CD14-positive monocyte (primary cell): Measurements from ENCODE around the gene LMX1B. TPM values are rescaled to one million over a fixed set of nuclear protein-coding genes. Genes with fewer than 3 reads are reported as not detected.

Source experiments
- DNase-seq, 3 donors: peaks; one replicate each; pipeline ENCODE4 v3.0.0-alpha.2; 2011 to 2022
- H2AFZ ChIP-seq: 2 replicates; pipeline ENCODE4 v1.6.0; 2012; ENCODE audit warnings: mild to moderate bottlenecking, low read depth, low read length, inconsistent platforms; ENCODE audit not compliant: insufficient read depth, poor library complexity, severe bottlenecking
- H3K27ac ChIP-seq, 2 donors: 1 replicate in 1 of 2; 2 replicates in 1 of 2; pipeline ENCODE4 v1.5.1; 2012 to 2013; ENCODE audit warnings: low read length in 2 of 2, control low read depth in 1 of 2, inconsistent platforms in 1 of 2, low read depth in 1 of 2, mild to moderate bottlenecking in 1 of 2
- H3K27me3 ChIP-seq, 2 donors: one replicate each; pipeline versions ENCODE4 v1.6.0 to v1.6.1; 2011 to 2013; ENCODE audit warnings: low read length in 2 of 2; ENCODE audit not compliant: control insufficient read depth in 2 of 2, insufficient read depth in 2 of 2
- H3K36me3 ChIP-seq, 2 donors: replicated peaks in 1 of 2; 1 replicate in 1 of 2; 2 replicates in 1 of 2; pipeline versions ENCODE4 v1.5.1 to v1.6.1; 2012 to 2013; ENCODE audit warnings: low read length in 2 of 2, control low read depth in 1 of 2, inconsistent platforms in 1 of 2, mild to moderate bottlenecking in 1 of 2; ENCODE audit not compliant: insufficient read depth in 2 of 2, control insufficient read depth in 1 of 2
- H3K4me1 ChIP-seq, 2 donors: 1 replicate in 1 of 2; 2 replicates in 1 of 2; pipeline versions ENCODE4 v1.5.1 to v1.6.1; 2012 to 2013; ENCODE audit warnings: low read length in 2 of 2, control low read depth in 1 of 2, inconsistent platforms in 1 of 2, mild to moderate bottlenecking in 1 of 2, moderate library complexity in 1 of 2; ENCODE audit not compliant: insufficient read depth in 2 of 2, control insufficient read depth in 1 of 2
- H3K4me2 ChIP-seq: replicated peaks from 2 replicates; pipeline ENCODE3; 2012; ENCODE audit warnings: low read length, moderate library complexity, mild to moderate bottlenecking; ENCODE audit not compliant: poor library complexity, severe bottlenecking; ENCODE audit errors: extremely low read depth
- H3K4me3 ChIP-seq, 3 experiments: fragments of 200-600 bp in 1 of 3; sonication (generic) in 1 of 3; replicated peaks in 1 of 3; 1 replicate in 2 of 3; 2 replicates in 1 of 3; pipeline ENCODE4 v1.5.1; 2011 to 2013; ENCODE audit warnings: low read length in 3 of 3, mild to moderate bottlenecking in 3 of 3, control low read depth in 2 of 3, low read depth in 2 of 3, inconsistent platforms in 1 of 3, moderate library complexity in 1 of 3
- H3K79me2 ChIP-seq: 2 replicates; pipeline ENCODE4 v1.6.0; 2012; ENCODE audit warnings: mild to moderate bottlenecking, control low read depth, inconsistent platforms, low read length, moderate library complexity; ENCODE audit not compliant: insufficient read depth
- H3K9ac ChIP-seq: 2 replicates; pipeline ENCODE4 v1.6.0; 2017; ENCODE audit warnings: low read length, mild to moderate bottlenecking; ENCODE audit not compliant: insufficient read depth, poor library complexity, severe bottlenecking
- H3K9me3 ChIP-seq, 2 donors: replicated peaks in 1 of 2; 1 replicate in 1 of 2; 2 replicates in 1 of 2; pipeline versions ENCODE4 v1.5.1 to v1.6.1; 2012 to 2013; ENCODE audit warnings: low read length in 2 of 2, control low read depth in 1 of 2; ENCODE audit not compliant: control insufficient read depth in 1 of 2, insufficient read depth in 1 of 2
- H4K20me1 ChIP-seq: 2 replicates; pipeline ENCODE4 v1.6.0; 2012; ENCODE audit warnings: mild to moderate bottlenecking, low read length, control low read depth, moderate library complexity; ENCODE audit not compliant: insufficient read depth
- H3K27ac Mint-ChIP-seq, 7 donors: one replicate each; pipeline ENCODE4 v1.8.0; 2020; ENCODE audit warnings: mild to moderate bottlenecking in 7 of 7, mixed read lengths in 7 of 7, moderate library complexity in 6 of 7, inconsistent platforms in 2 of 7
- H3K27me3 Mint-ChIP-seq, 3 donors: one replicate each; pipeline ENCODE4 v1.8.0; 2021 to 2022; ENCODE audit warnings: low read depth in 3 of 3, mild to moderate bottlenecking in 3 of 3, mixed read lengths in 3 of 3, moderate library complexity in 3 of 3, inconsistent platforms in 1 of 3
- H3K36me3 Mint-ChIP-seq, 2 donors: one replicate each; pipeline ENCODE4 v1.8.0; 2020; ENCODE audit warnings: mixed read lengths in 2 of 2, inconsistent platforms in 1 of 2, mild to moderate bottlenecking in 1 of 2
- H3K4me1 Mint-ChIP-seq: one replicate; pipeline ENCODE4 v1.8.0; 2020; ENCODE audit warnings: mild to moderate bottlenecking, mixed read lengths
- H3K4me3 Mint-ChIP-seq, 2 donors: one replicate each; pipeline ENCODE4 v1.8.0; 2020; ENCODE audit warnings: mild to moderate bottlenecking in 2 of 2, mixed read lengths in 2 of 2, moderate library complexity in 1 of 2
- H3K9me3 Mint-ChIP-seq, 7 donors: one replicate each; pipeline ENCODE4 v1.8.0; 2020 to 2022; ENCODE audit warnings: mixed read lengths in 7 of 7, mild to moderate bottlenecking in 6 of 7, moderate library complexity in 6 of 7, inconsistent platforms in 2 of 7
- CTCF ChIP-seq: fragments of 200-600 bp; IDR thresholded peaks from one replicate; pipeline ENCODE4 v1.8.0; 2022; ENCODE audit warnings: antibody characterized with exemption, mild to moderate bottlenecking
- WGBS: methylation state at CpG from one replicate; pipeline ENCODE4 v1.1.5; 2013; ENCODE audit warnings: missing lambda C conversion rate; ENCODE audit not compliant: insufficient coverage; 5-methylcytosine and 5-hydroxymethylcytosine counted together
- intact Hi-C, 2 donors: fragments of 100-400 bp; cut with micrococcal nuclease; formaldehyde crosslinking; loops; one replicate each; pipeline versions ENCODE4 v1.15.0 to v1.15.1; 2023
- polyA plus RNA-seq, 3 donors: library from polyadenylated mRNA; depleted of rRNA in 1 of 3; unstranded in 2 of 3; stranded (reverse) in 1 of 3; fragments of 300-500 nt in 2 of 3; fragments of >200 nt in 1 of 3; fragmentation: Illumina TruSeq in 2 of 3; gene quantifications; 1 replicate in 2 of 3; 2 replicates in 1 of 3; pipeline ENCODE4 v1.2.3, GENCODE V29; 2012 to 2021

Gene LMX1B
- polyA plus RNA-seq, 3 donors: not detected

GRCh38 chr9:126636983-126637798 is 23.5 kb downstream of the LMX1B start:
- peaks cover 7 to 79% of the 10 kb centered on the region in 2 donors for H3K27me3 ChIP-seq
- TF ChIP-seq CTCF: no peak
- H3K4me1 ChIP-seq: no peaks in the 10 kb centered on the region
- Mint-ChIP-seq H3K27ac (no peak overlapping the region), H3K4me3 (peak overlapping the region in 1 of 2 donors; percentile 78), H3K9me3 (peaks cover 0 to 3% (median 0%) of the 10 kb centered on the region in 7 donors), H3K36me3 (no peaks in the 10 kb centered on the region), H3K27me3 (peaks cover 58 to 87% (median 60%) of the 10 kb centered on the region in 3 donors), H3K4me1 (peaks cover 3% of the 10 kb centered on the region)
- H3K27ac ChIP-seq: no peak overlapping the region
- H3K36me3 ChIP-seq: no peaks in the 10 kb centered on the region
- no peak for DNase-seq
- no peak overlapping the region for H3K4me3 ChIP-seq
- no peak overlapping the region for H2AFZ ChIP-seq
- no peaks in the 10 kb centered on the region for H3K9me3 ChIP-seq
- no peak overlapping the region for H3K4me2 ChIP-seq
- no peak overlapping the region for H3K9ac ChIP-seq
- no peaks in the 10 kb centered on the region for H3K79me2 ChIP-seq
- intact Hi-C loops: no loop called here
- no peaks in the 10 kb centered on the region for H4K20me1 ChIP-seq
- 80% methylated on average over 10 of the region's 17 CpGs for WGBS

- Mint-ChIP-seq H3K36me3 (no peaks in the 10 kb centered on the region), H3K9me3 (peaks cover 0 to 3% (median 0%) of the 10 kb centered on the region in 7 donors), H3K27me3 (peaks cover 60 to 89% (median 66%) of the 10 kb centered on the region in 3 donors), H3K4me1 (peaks cover 3% of the 10 kb centered on the region), H3K27ac (no peak overlapping the region), H3K4me3 (peak overlapping the region in 1 of 2 donors; percentile 65)
- no peaks in the 10 kb centered on the region for H4K20me1 ChIP-seq
- DNase-seq: no peak
- H3K27me3 ChIP-seq: peaks cover 7 to 83% of the 10 kb centered on the region in 2 donors
- H3K4me2 ChIP-seq: no peak overlapping the region
- H2AFZ ChIP-seq: no peak overlapping the region
- no peak overlapping the region for H3K9ac ChIP-seq
- WGBS: 3% methylated on average over 24 of the region's 30 CpGs
- no peaks in the 10 kb centered on the region for H3K36me3 ChIP-seq
- no peak for TF ChIP-seq CTCF
- H3K4me1 ChIP-seq: no peaks in the 10 kb centered on the region
- H3K9me3 ChIP-seq: no peaks in the 10 kb centered on the region
- intact Hi-C loops: no loop called here
- H3K27ac ChIP-seq: no peak overlapping the region
- H3K79me2 ChIP-seq: no peaks in the 10 kb centered on the region
- H3K4me3 ChIP-seq: no peak overlapping the region
These were observed 24.9 kb downstream of the LMX1B start for GRCh38 chr9:126638571-126639132.
